K562 (cell line): Measurements from ENCODE around the gene RPF1. TPM values are rescaled to one million over a fixed set of nuclear protein-coding genes. Genes with fewer than 3 reads are reported as not detected.

Source experiments
- ATAC-seq: fragments of 200-7000 bp; cut with Tn5 transposase; 3 replicates; pipeline ENCODE4 v1.9.1; 2020; ENCODE audit warnings: moderate library complexity
- BruUV-seq: library from RNA; stranded (reverse); fragments of 400-500 nt; replicated peaks from 2 replicates; lab custom pipeline; 2021; lab: Mats Ljungman, UMichigan
- CTCF ChIA-PET: fragments of 300-600 bp; formaldehyde crosslinking; extraction: SDS; loops from one replicate; lab custom pipeline; 2021; ENCODE audit warnings: low intra/inter-chr PET ratio; lab: Yijun Ruan, JAX
- POLR2A ChIA-PET: fragments of 300-600, 350-650 bp; sonication (Branson Sonifier 250); formaldehyde crosslinking; extraction: SDS; loops from one replicate; lab custom pipeline; 2021; ENCODE audit warnings: antibody characterized with exemption, inconsistent platforms; lab: Yijun Ruan, JAX
- DNase-seq, 4 experiments: peaks; one replicate each; pipeline versions ENCODE4 v3.0.0 to v3.0.0-alpha.2; 2011 to 2018; ENCODE audit warnings: low spot score in 3 of 4, mixed read lengths in 3 of 4; ENCODE audit errors: extremely low read depth in 1 of 4
- FAIRE-seq: peaks from 2 replicates; lab custom pipeline; 2011; peaks lifted over from hg19 to GRCh38; lab: Jason Lieb, UNC
- H2AFZ ChIP-seq: 2 replicates; pipeline ENCODE4 v1.6.0; 2011; ENCODE audit warnings: low read depth, low read length, control low read depth, inconsistent platforms
- H3K27ac ChIP-seq: fragments of 200-600 bp; 3 replicates; pipeline ENCODE4 v1.8.0; 2011; ENCODE audit warnings: low read depth, mild to moderate bottlenecking, control low read depth, inconsistent platforms, low read length, moderate library complexity, mixed read lengths; ENCODE audit errors: extremely low read depth
- H3K27me3 ChIP-seq, 2 experiments: fragments of 300-600 bp in 1 of 2; 2 replicates in 1 of 2; 3 replicates in 1 of 2; pipeline versions ENCODE4 v1.6.0 to v1.8.0; 2011; ENCODE audit warnings: inconsistent platforms in 2 of 2, low read length in 2 of 2, mild to moderate bottlenecking in 1 of 2, mixed read lengths in 1 of 2, moderate library complexity in 1 of 2; ENCODE audit not compliant: control insufficient read depth in 2 of 2, insufficient read depth in 2 of 2
- H3K36me3 ChIP-seq: fragments of 300-600 bp; 3 replicates; pipeline ENCODE4 v1.8.0; 2011; ENCODE audit warnings: mild to moderate bottlenecking, low read length, inconsistent platforms; ENCODE audit not compliant: control insufficient read depth, insufficient read depth
- H3K4me1 ChIP-seq, 2 experiments: fragments of 200-600 bp in 1 of 2; replicated peaks in 1 of 2; 2 replicates in 1 of 2; 3 replicates in 1 of 2; pipeline versions ENCODE4 v1.5.1 to v1.8.0; 2011; ENCODE audit warnings: inconsistent platforms in 2 of 2, low read length in 2 of 2, mild to moderate bottlenecking in 1 of 2, mixed read lengths in 1 of 2, moderate library complexity in 1 of 2; ENCODE audit not compliant: control insufficient read depth in 2 of 2, insufficient read depth in 2 of 2
- H3K4me2 ChIP-seq: 2 replicates; pipeline ENCODE4 v1.6.1; 2011; ENCODE audit warnings: low read length, control low read depth, inconsistent platforms, mixed read lengths; ENCODE audit not compliant: insufficient read depth
- H3K4me3 ChIP-seq: fragments of 200-600 bp; sonication (generic), shearing (Covaris generic); 2 replicates; pipeline ENCODE4 v1.5.1; 2016; ENCODE audit warnings: control low read depth, inconsistent platforms
- H3K79me2 ChIP-seq: fragments of 200-600 bp; 3 replicates; pipeline ENCODE4 v1.8.0; 2011; ENCODE audit warnings: low read length, inconsistent platforms; ENCODE audit not compliant: control insufficient read depth, insufficient read depth
- H3K9ac ChIP-seq, 2 experiments: 2 replicates each; pipeline versions ENCODE4 v1.6.0 to v1.6.1; 2011; ENCODE audit warnings: low read depth in 2 of 2, low read length in 2 of 2, control low read depth in 1 of 2, inconsistent platforms in 1 of 2, mild to moderate bottlenecking in 1 of 2, mixed read lengths in 1 of 2; ENCODE audit not compliant: insufficient read depth in 1 of 2
- H3K9me1 ChIP-seq: one replicate; pipeline ENCODE4 v1.6.0; 2011; ENCODE audit warnings: inconsistent platforms, mild to moderate bottlenecking, low read length, moderate library complexity; ENCODE audit not compliant: control insufficient read depth, insufficient read depth
- H3K9me3 ChIP-seq: replicated peaks from 2 replicates; pipeline ENCODE4 v1.5.1; 2011; ENCODE audit warnings: low read depth, low read length, inconsistent platforms; ENCODE audit not compliant: control insufficient read depth, insufficient read depth
- H4K20me1 ChIP-seq: replicated peaks from 2 replicates; pipeline ENCODE4 v1.6.1; 2011; ENCODE audit warnings: low read length, inconsistent platforms, mixed read lengths; ENCODE audit not compliant: control insufficient read depth, insufficient read depth
- FOXK1 ChIP-seq: sonication (generic); formaldehyde crosslinking; IDR thresholded peaks from 2 replicates; pipeline ENCODE4 v1.8.0; 2022; ENCODE audit warnings: missing genetic modification reagents, mild to moderate bottlenecking, borderline replicate concordance
- HEY1 ChIP-seq: fragments of 250-450 bp; sonication (Bioruptor Pico); IDR thresholded peaks from 2 replicates; pipeline ENCODE4 v1.5.0; 2020; ENCODE audit warnings: mild to moderate bottlenecking, moderate library complexity, borderline replicate concordance
- TAL1 ChIP-seq: fragments of 450-650 bp; IDR thresholded peaks from 2 replicates; pipeline ENCODE4 v1.6.1; 2016; ENCODE audit warnings: mild to moderate bottlenecking
- TRIM28 ChIP-seq: fragments of 450-650 bp; IDR thresholded peaks from 2 replicates; pipeline ENCODE4 v1.6.1; 2017
- WGBS: fragments of 100-300 bp; shearing (Covaris generic); methylation state at CpG from one replicate; pipeline ENCODE4 v1.1.6; 2016; ENCODE audit warnings: low coverage, mixed read lengths; ENCODE audit not compliant: insufficient coverage; ENCODE audit errors: missing lambda C conversion rate; 5-methylcytosine and 5-hydroxymethylcytosine counted together
- in situ Hi-C: fragments of 300-500 bp; cut with MboI; formaldehyde crosslinking; loops from 4 replicates; pipeline ENCODE4 v1.15.0; 2018; ENCODE audit warnings: inconsistent platforms, mixed read lengths
- intact Hi-C: fragments of 100-400 bp; cut with micrococcal nuclease; formaldehyde crosslinking; loops from 2 replicates; pipeline ENCODE4 v1.14.2; 2022
- polyA plus RNA-seq, 8 experiments: library from polyadenylated mRNA; depleted of rRNA in 4 of 8; stranded (reverse) in 5 of 8; unstranded in 3 of 8; fragments of >200 nt; fragmentation: Nextera tagmentation in 2 of 8; fragmentation: Illumina TruSeq in 1 of 8; extraction: Ambion mirVana in 2 of 8; extraction: Trizol in 1 of 8; gene quantifications; 2 replicates each; pipeline versions ENCODE4 v1.2.1 to v1.2.3, GENCODE V29; 2011 to 2014; ENCODE audit warnings: inconsistent platforms in 1 of 8, missing spikeins in 1 of 8
- total RNA-seq, 7 experiments: library from RNA; depleted of rRNA in 6 of 7; stranded (reverse); fragments of >200 nt in 6 of 7; fragmentation: Illumina TruSeq in 2 of 7; extraction: Trizol in 2 of 7; gene quantifications; 2 replicates each; pipeline versions ENCODE4 v1.2.1 to v1.2.3, GENCODE V29; 2011 to 2021; ENCODE audit warnings: low replicate concordance in 1 of 7
- TF ChIP-seq, protein P1 (sequence below): fragments of 250-450 bp; sonication (Bioruptor Pico); IDR thresholded peaks from 2 replicates; pipeline ENCODE4 v1.8.0; 2022; ENCODE audit warnings: inconsistent platforms, mild to moderate bottlenecking, moderate library complexity, borderline replicate concordance
- TF ChIP-seq, protein P2 (sequence below), 2 experiments: IDR thresholded peaks; 2 replicates each; pipeline ENCODE4 v1.6.1; 2012; ENCODE audit warnings: improper control_type of control experiment in 2 of 2, low read depth in 2 of 2, low read length in 2 of 2, borderline replicate concordance in 1 of 2

The RPF1 gene
- total and polyA plus RNA-seq, 9 of the 15 experiments (the other 6 are each of a cell fraction or from before 2014, with no cell fraction given), result 52.4 to 156 (median 90.2) TPM

DNA sequence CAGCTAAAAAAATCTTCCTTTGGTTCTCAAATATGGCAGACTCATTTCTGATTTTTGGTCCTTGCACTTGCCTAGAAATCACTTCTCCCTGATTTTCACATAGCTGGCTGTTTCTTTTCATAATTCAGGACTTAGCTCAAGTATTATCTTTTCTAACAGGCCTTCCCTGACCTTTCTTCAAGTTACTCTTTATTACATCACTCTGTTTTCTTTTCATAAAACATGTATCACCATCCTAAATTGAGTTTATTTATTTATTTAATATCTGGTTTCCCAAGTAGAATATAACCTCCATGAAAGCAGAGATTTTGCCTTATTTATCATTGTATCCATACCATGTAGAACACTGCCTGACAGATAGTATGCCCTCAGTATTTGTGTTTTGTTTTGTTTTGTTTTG is 45.5 kb downstream of the RPF1 start (continued):
- TF ChIP-seq, protein P1, sequence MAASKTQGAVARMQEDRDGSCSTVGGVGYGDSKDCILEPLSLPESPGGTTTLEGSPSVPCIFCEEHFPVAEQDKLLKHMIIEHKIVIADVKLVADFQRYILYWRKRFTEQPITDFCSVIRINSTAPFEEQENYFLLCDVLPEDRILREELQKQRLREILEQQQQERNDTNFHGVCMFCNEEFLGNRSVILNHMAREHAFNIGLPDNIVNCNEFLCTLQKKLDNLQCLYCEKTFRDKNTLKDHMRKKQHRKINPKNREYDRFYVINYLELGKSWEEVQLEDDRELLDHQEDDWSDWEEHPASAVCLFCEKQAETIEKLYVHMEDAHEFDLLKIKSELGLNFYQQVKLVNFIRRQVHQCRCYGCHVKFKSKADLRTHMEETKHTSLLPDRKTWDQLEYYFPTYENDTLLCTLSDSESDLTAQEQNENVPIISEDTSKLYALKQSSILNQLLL (CRISPR knock-in tag), result no peak
- TF ChIP-seq, protein P2, sequence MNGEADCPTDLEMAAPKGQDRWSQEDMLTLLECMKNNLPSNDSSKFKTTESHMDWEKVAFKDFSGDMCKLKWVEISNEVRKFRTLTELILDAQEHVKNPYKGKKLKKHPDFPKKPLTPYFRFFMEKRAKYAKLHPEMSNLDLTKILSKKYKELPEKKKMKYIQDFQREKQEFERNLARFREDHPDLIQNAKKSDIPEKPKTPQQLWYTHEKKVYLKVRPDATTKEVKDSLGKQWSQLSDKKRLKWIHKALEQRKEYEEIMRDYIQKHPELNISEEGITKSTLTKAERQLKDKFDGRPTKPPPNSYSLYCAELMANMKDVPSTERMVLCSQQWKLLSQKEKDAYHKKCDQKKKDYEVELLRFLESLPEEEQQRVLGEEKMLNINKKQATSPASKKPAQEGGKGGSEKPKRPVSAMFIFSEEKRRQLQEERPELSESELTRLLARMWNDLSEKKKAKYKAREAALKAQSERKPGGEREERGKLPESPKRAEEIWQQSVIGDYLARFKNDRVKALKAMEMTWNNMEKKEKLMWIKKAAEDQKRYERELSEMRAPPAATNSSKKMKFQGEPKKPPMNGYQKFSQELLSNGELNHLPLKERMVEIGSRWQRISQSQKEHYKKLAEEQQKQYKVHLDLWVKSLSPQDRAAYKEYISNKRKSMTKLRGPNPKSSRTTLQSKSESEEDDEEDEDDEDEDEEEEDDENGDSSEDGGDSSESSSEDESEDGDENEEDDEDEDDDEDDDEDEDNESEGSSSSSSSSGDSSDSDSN (IDR thresholded peaks at IDR 0.05; ENCODE audit: borderline replicate concordance in 1 of 2, low read depth in 2 of 2, low read length in 2 of 2), result no peak
- TF ChIP-seq HEY1 (CRISPR knock-in tag) (no peak), TAL1 (0 out of 2 replicates have a peak, but pooled peaks have one; percentile 11)
- TF ChIP-seq, all 486 proteins: peak for 7

DNA sequence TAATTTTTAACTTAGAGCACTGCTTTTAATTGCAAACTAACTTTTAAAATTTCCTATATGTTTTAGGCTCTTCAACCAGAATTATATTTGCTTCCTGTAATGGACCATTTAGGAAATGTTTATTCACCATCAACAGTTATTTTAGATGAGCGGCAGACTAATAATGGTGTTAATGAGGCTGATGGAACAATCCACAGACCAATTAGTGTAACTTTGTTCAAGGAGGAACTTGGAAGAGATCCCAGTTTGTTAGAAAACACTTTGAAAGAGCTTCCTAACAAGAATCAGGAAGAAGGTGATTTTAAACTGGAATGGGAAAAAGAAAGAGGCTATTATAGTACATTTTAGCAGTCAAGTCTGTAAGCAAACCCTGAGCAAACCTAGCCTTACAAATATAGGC is 46.7 kb downstream of the RPF1 start:
- Histone ChIP-seq H3K4me1 (no peaks in the 10 kb centered on the region), H3K4me3 (no peak overlapping the region), H4K20me1 (no peaks in the 10 kb centered on the region), H3K9me1 (no peaks in the 10 kb centered on the region), H3K79me2 (no peaks in the 10 kb centered on the region), H3K9me3 (no peaks in the 10 kb centered on the region), H3K4me2 (no peak overlapping the region), H2AFZ (no peak overlapping the region), H3K9ac (no peak overlapping the region), H3K27me3 (no peaks in the 10 kb centered on the region)
- intact Hi-C loops (no loop called here), in situ Hi-C loops (no loop called here)
- no peak for DNase-seq
- ATAC-seq, result no peak
- WGBS, result 94% methylated on average over 1 of the region's 1 CpG
- peak; percentile 39; the same call in 1 of the 2 replicates for TF ChIP-seq TRIM28
- no peak for TF ChIP-seq FOXK1
- TF ChIP-seq, all 486 proteins: peak for 1
- H3K27ac ChIP-seq, result no peak overlapping the region
- ChIA-PET POLR2A (no interaction called here), CTCF (no interaction called here)
- H3K36me3 ChIP-seq, result no peaks in the 10 kb centered on the region
- no peak for FAIRE-seq
- no TSS peak for BruUV-seq
